PC-9 (cell line): ENCODE data around the gene FHAD1. TPM values are rescaled to one million over a fixed set of nuclear protein-coding genes. Genes with fewer than 3 reads are reported as not detected.

Source experiments
- BruUV-seq: library from RNA; stranded (reverse); fragments of 400-500 nt; replicated peaks from 2 replicates; lab custom pipeline; 2021; lab: Mats Ljungman, UMichigan
- CTCF ChIA-PET: fragments of 300-600 bp; sonication (Branson Sonifier 250); formaldehyde crosslinking; loops from one replicate; lab custom pipeline; 2022; ENCODE audit warnings: antibody characterized with exemption; lab: Charles Lee
- POLR2A ChIA-PET: fragments of 300-600 bp; sonication (Branson Sonifier 250); formaldehyde crosslinking; loops from one replicate; lab custom pipeline; 2022; ENCODE audit warnings: antibody characterized with exemption; ENCODE audit not compliant: unreplicated experiment; lab: Charles Lee
- DNase-seq, 2 experiments: peaks; one replicate each; pipeline versions ENCODE4 v3.0.0 to v3.0.0-alpha.2; 2015 to 2022; ENCODE audit warnings: mixed read lengths in 1 of 2
- H2AFZ ChIP-seq: fragments of 200-600 bp; sonication (generic); 2 replicates; pipeline ENCODE4 v1.8.1; 2017; ENCODE audit warnings: antibody characterized with exemption
- H3F3A ChIP-seq: fragments of 200-600 bp; sonication (generic); 2 replicates; pipeline ENCODE4 v1.8.1; 2017; ENCODE audit warnings: antibody characterized with exemption, mild to moderate bottlenecking, low read depth; ENCODE audit not compliant: insufficient read depth
- H3K27ac ChIP-seq: fragments of 200-600 bp; sonication (generic); 2 replicates; pipeline ENCODE4 v1.6.1; 2016; ENCODE audit warnings: mixed run types
- H3K27me3 ChIP-seq: fragments of 200-600 bp; sonication (generic); 2 replicates; pipeline ENCODE4 v1.6.1; 2016; ENCODE audit warnings: low read depth, mixed run types; ENCODE audit not compliant: insufficient read depth
- H3K36me3 ChIP-seq: fragments of 200-600 bp; sonication (generic); 2 replicates; pipeline ENCODE4 v1.6.1; 2016; ENCODE audit warnings: low read depth, mixed run types
- H3K4me1 ChIP-seq: fragments of 200-600 bp; sonication (generic); replicated peaks from 2 replicates; pipeline ENCODE4 v1.6.1; 2016; ENCODE audit warnings: mixed run types; ENCODE audit not compliant: insufficient read depth
- H3K4me2 ChIP-seq: fragments of 200-600 bp; sonication (generic); 2 replicates; pipeline ENCODE4 v1.6.1; 2017; ENCODE audit warnings: mixed run types
- H3K4me3 ChIP-seq: fragments of 200-600 bp; sonication (generic); 2 replicates; pipeline ENCODE4 v1.6.1; 2016; ENCODE audit warnings: mixed run types
- H3K79me2 ChIP-seq: fragments of 200-600 bp; sonication (generic); 2 replicates; pipeline ENCODE4 v1.6.1; 2017; ENCODE audit warnings: low read depth, mixed run types
- H3K9me2 ChIP-seq: fragments of 200-600 bp; sonication (generic); 2 replicates; pipeline ENCODE4 v1.8.1; 2017; ENCODE audit warnings: mild to moderate bottlenecking; ENCODE audit not compliant: insufficient read depth
- H3K9me3 ChIP-seq: fragments of 200-600 bp; sonication (generic); 2 replicates; pipeline ENCODE4 v1.8.1; 2016; ENCODE audit warnings: low read depth; ENCODE audit not compliant: insufficient read depth
- H4K20me1 ChIP-seq: fragments of 200-600 bp; sonication (generic); 2 replicates; pipeline ENCODE4 v1.8.1; 2017; ENCODE audit not compliant: insufficient read depth
- EZH2 ChIP-seq: fragments of 200-600 bp; sonication (generic); IDR thresholded peaks from 2 replicates; pipeline ENCODE4 v1.8.0; 2017; ENCODE audit warnings: antibody characterized with exemption, low read depth
- intact Hi-C: fragments of 100-400 bp; cut with micrococcal nuclease; formaldehyde crosslinking; loops from one replicate; pipeline ENCODE4 v1.10.0; 2022; ENCODE audit not compliant: unreplicated experiment
- total RNA-seq: library from RNA; stranded (reverse); gene quantifications from 2 replicates; pipeline ENCODE4 v1.2.3, GENCODE V29; 2021
- TF ChIP-seq, protein P1 (sequence below): fragments of 200-600 bp; sonication (generic); conservative IDR thresholded peaks from 2 replicates; pipeline ENCODE4 v1.6.1; 2017; ENCODE audit warnings: mixed run types, antibody characterized with exemption, mild to moderate bottlenecking, moderate library complexity

FHAD1 gene
- total RNA-seq, 1 experiment from 2014 or later: 6.9 TPM

DNA sequence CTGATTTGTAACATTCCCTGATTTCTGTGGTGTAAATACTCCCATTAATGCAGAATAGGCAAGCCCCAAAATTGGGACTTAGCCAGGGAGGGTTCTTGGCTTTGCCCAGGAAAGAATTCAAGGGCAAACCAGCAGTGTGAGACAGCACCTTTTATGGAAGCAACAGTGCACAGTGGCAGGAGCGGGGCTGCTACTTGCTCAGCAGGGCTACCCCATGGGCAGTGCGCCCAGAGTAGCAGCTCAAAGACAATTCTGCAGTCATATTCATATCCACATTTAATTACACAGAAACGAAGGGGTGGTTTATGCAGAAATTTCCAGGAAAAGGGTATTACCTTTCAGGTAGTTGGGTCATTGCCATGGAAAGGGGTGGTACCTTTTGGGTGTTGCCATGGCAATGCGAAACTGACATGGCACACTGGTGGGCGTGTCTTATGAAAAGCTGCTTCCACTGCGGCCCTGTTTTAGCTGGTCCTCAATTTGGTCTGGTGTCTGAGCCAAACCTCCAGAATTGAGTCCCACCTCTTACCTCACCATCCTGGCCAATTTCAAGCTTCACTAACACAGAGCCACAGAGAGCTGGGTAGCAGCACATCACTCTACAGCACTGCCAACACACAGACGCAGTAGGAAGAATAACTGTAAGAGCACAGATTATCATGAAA lies 35.9 kb downstream of the FHAD1 start:
- no peak for TF ChIP-seq EZH2
- TF ChIP-seq, protein P1, sequence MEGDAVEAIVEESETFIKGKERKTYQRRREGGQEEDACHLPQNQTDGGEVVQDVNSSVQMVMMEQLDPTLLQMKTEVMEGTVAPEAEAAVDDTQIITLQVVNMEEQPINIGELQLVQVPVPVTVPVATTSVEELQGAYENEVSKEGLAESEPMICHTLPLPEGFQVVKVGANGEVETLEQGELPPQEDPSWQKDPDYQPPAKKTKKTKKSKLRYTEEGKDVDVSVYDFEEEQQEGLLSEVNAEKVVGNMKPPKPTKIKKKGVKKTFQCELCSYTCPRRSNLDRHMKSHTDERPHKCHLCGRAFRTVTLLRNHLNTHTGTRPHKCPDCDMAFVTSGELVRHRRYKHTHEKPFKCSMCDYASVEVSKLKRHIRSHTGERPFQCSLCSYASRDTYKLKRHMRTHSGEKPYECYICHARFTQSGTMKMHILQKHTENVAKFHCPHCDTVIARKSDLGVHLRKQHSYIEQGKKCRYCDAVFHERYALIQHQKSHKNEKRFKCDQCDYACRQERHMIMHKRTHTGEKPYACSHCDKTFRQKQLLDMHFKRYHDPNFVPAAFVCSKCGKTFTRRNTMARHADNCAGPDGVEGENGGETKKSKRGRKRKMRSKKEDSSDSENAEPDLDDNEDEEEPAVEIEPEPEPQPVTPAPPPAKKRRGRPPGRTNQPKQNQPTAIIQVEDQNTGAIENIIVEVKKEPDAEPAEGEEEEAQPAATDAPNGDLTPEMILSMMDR: no peak
- Histone ChIP-seq H3K79me2 (no peaks in the 10 kb centered on the region), H3K36me3 (no peaks in the 10 kb centered on the region), H3K9me3 (no peaks in the 10 kb centered on the region), H3F3A (peaks cover 15% of the 10 kb centered on the region; the same call in 1 of the 2 replicates), H2AFZ (no peak overlapping the region), H3K4me3 (no peak overlapping the region), H3K4me1 (peaks cover 9% of the 10 kb centered on the region), H3K9me2 (no peaks in the 10 kb centered on the region), H3K27ac (no peak overlapping the region), H3K27me3 (no peaks in the 10 kb centered on the region), H4K20me1 (no peaks in the 10 kb centered on the region), H3K4me2 (no peak overlapping the region)
- CTCF ChIA-PET: interaction anchor here (0.6 kb wide), 1 partner anchor 182 kb away, joined by 4 read pairs; no protein-coding TSS in a partner anchor
- intact Hi-C loops: no loop called here
- no TSS peak for BruUV-seq
- DNase-seq: no peak
- POLR2A ChIA-PET: interaction anchor here (0.8 kb wide), 1 partner anchor 148 kb away, joined by 4 read pairs; no protein-coding TSS in a partner anchor

DNA sequence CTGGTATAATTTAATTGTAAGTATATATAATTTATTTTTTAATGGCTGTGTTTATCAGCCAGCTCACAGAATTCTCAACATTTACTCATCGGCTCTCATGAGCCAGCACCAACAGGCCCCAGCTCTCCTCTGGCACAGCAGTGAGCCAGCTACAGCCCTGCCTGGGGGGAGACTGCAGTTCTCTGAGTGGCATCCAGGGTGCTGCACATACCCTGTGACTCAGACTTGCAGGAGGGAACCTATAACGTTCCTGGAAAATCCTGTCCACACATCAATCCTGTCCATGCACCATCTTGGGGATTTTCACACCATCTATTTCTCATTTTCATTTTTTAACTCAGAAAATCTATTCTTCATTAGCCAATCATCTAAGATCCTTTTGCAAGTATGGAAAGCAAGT lies 36.5 kb downstream of the FHAD1 start:
- Histone ChIP-seq H4K20me1 (no peaks in the 10 kb centered on the region), H3K4me3 (no peak overlapping the region), H3K9me3 (no peaks in the 10 kb centered on the region), H2AFZ (no peak overlapping the region), H3K27ac (no peak overlapping the region), H3K27me3 (no peaks in the 10 kb centered on the region), H3K4me2 (no peak overlapping the region), H3K36me3 (no peaks in the 10 kb centered on the region), H3K9me2 (no peaks in the 10 kb centered on the region), H3K79me2 (no peaks in the 10 kb centered on the region), H3K4me1 (peaks cover 9% of the 10 kb centered on the region), H3F3A (peaks cover 15% of the 10 kb centered on the region; the same call in 1 of the 2 replicates)
- TF ChIP-seq, protein P1: no peak
- no peak for TF ChIP-seq EZH2
- no TSS peak for BruUV-seq
- intact Hi-C loops: no loop called here
- DNase-seq: no peak
- CTCF ChIA-PET: interaction anchor here (0.6 kb wide), 1 partner anchor 182 kb away, joined by 4 read pairs; no protein-coding TSS in a partner anchor
- POLR2A ChIA-PET: interaction anchor here (0.8 kb wide), 1 partner anchor 148 kb away, joined by 4 read pairs; no protein-coding TSS in a partner anchor

DNA sequence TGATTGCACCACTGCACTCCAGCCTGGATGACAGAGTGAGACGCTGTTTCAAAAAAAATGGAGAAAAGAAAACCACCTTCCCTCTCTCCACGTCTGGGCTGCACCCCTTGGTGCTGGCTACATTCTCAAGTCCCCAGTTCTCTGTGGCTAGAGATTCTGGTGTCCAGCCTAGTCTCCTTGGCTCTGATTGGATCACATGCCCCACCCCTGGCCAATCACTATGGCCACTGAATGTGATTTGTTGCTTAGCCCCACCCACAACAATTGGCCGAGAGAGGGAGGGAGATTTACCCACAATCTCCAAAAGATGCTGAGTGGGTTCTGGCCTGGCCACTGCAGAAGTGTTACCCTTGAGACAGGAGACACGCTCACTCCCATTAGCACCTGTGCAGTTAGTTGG lies 39.4 kb downstream of the FHAD1 start:
- Histone ChIP-seq H3K27me3 (no peaks in the 10 kb centered on the region), H3K4me2 (no peak overlapping the region), H3K79me2 (no peaks in the 10 kb centered on the region), H4K20me1 (no peaks in the 10 kb centered on the region), H3K36me3 (no peaks in the 10 kb centered on the region), H3K4me3 (no peak overlapping the region), H2AFZ (no peak overlapping the region), H3F3A (peaks cover 15% of the 10 kb centered on the region; the same call in 1 of the 2 replicates), H3K9me3 (no peaks in the 10 kb centered on the region), H3K9me2 (no peaks in the 10 kb centered on the region), H3K4me1 (peaks cover 9% of the 10 kb centered on the region), H3K27ac (no peak overlapping the region)
- BruUV-seq: no TSS peak
- no peak for DNase-seq
- intact Hi-C loops: no loop called here
- CTCF ChIA-PET: no interaction called here
- TF ChIP-seq, protein P1: no peak
- TF ChIP-seq EZH2: no peak
- POLR2A ChIA-PET: no interaction called here
